ENCODE data around the gene ODF2. TPM values are rescaled to one million over a fixed set of nuclear protein-coding genes. Genes with fewer than 3 reads are reported as not detected.

The ODF2 gene
- total and polyA plus RNA-seq, 2 donors (not counting 3 experiments of a cell fraction or from before 2014, with no cell fraction given): 16.7 to 49.5 TPM

DNA sequence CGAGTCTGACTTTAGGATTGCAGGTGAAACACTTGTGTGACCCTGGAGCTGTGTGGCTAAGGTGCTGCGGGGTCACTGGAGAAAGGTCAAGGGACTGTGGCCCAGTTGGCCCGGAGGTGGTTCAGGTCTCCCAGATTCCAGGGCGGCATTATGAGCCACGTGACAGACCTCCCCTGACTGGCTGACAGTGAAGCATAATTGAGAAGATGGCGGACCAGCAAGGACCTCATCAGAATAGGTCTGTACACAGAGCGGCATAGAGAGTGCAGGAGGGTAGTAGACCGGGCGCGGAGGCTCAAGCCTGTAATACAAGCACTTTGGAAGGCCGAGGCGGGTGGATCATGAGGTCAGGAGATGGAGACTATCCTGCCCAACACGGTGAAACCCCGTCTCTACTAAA lies 815 bp upstream of the ODF2 start:
- TF ChIP-seq FOS (IDR thresholded peaks at IDR 0.05; ENCODE audit: borderline replicate concordance, insufficient read depth, low read length): no peak
- TF ChIP-seq MYC (IDR thresholded peaks at IDR 0.05; ENCODE audit: low read depth, low read length): no peak
- no peak for TF ChIP-seq POLR2AphosphoS5 (IDR thresholded peaks at IDR 0.05; ENCODE audit: insufficient read depth, low read depth, low read length)
- no peak for TF ChIP-seq CTCF (IDR thresholded peaks at IDR 0.05; ENCODE audit: extremely low read depth in 1 of 2, insufficient read depth in 1 of 2, low read depth in 1 of 2, low read length in 2 of 2)
- Histone ChIP-seq H3K9me3 (replicated peaks; ENCODE audit: control insufficient read depth, insufficient read depth, low read length) (no peaks in the 10 kb centered on the region), H3K4me2 (ENCODE audit: insufficient read depth, low read length) (no peak overlapping the region), H3K9me1 (replicated peaks; ENCODE audit: control insufficient read depth, extremely low read depth, insufficient read depth, low read length) (no peaks in the 10 kb centered on the region), H3K27ac (ENCODE audit: insufficient read depth, low read depth, low read length) (no peak overlapping the region), H3K27me3 (ENCODE audit: control insufficient read depth in 2 of 2, insufficient read depth in 2 of 2, low read length in 2 of 2) (no peaks in the 10 kb centered on the region), H3K4me3 (replicated peaks in 1 of 3; ENCODE audit: insufficient read depth in 1 of 3, low read depth in 1 of 3, low read length in 3 of 3) (no peak overlapping the region), H3K79me2 (ENCODE audit: control insufficient read depth, insufficient read depth, low read length) (peaks cover 9% of the 10 kb centered on the region), H3K4me1 (ENCODE audit: control insufficient read depth, extremely low read depth, insufficient read depth, low read length) (peaks cover 7% of the 10 kb centered on the region), H2AFZ (ENCODE audit: low read depth, low read length) (no peak overlapping the region), H4K20me1 (replicated peaks; ENCODE audit: control insufficient read depth, extremely low read depth, insufficient read depth, low read length) (no peaks in the 10 kb centered on the region), H3K36me3 (ENCODE audit: control insufficient read depth in 2 of 2, extremely low read depth in 1 of 2, insufficient read depth in 2 of 2, low read length in 2 of 2) (peaks cover 0 to 2% of the 10 kb centered on the region in 2 experiments), H3K9ac (replicated peaks; ENCODE audit: extremely low read depth, insufficient read depth, low read length) (no peak overlapping the region)
- CTCF ChIA-PET: interaction anchor here (0.8 to 1.3 kb wide), 3 partner anchors 16 to 35 kb away, joined by 3 to 11 read pairs (median 4); no protein-coding TSS in a partner anchor
- DNase-seq (ENCODE audit: low read depth, low spot score): no peak
- TSS peak; percentile 34 for BruUV-seq (replicated peaks)
- FAIRE-seq: no peak
- dilution Hi-C loops (cut with MboI; ENCODE audit: extremely low pct_ligation_motif_present, low sequenced_read_pairs): no loop called here
- POLR2A ChIA-PET: no interaction called here
- intact Hi-C loops (cut with micrococcal nuclease): no loop called here

GRCh38 chr9:128456613-128457061 lies 831 bp downstream of the ODF2 start:
- peak overlapping the region; percentile 70 for H3K9ac ChIP-seq (replicated peaks; ENCODE audit: extremely low read depth, insufficient read depth, low read length)
- no peaks in the 10 kb centered on the region for H3K9me1 ChIP-seq (replicated peaks; ENCODE audit: control insufficient read depth, extremely low read depth, insufficient read depth, low read length)
- H2AFZ ChIP-seq (ENCODE audit: low read depth, low read length): peak overlapping the region; percentile 66
- no peaks in the 10 kb centered on the region for H3K27me3 ChIP-seq (ENCODE audit: control insufficient read depth in 2 of 2, insufficient read depth in 2 of 2, low read length in 2 of 2)
- peak overlapping the region; percentile 50 to 66 (median 55) for H3K4me3 ChIP-seq (replicated peaks in 1 of 3; ENCODE audit: insufficient read depth in 1 of 3, low read depth in 1 of 3, low read length in 3 of 3)
- FAIRE-seq (peak; percentile 89), DNase-seq (ENCODE audit: low read depth, low spot score) (peak; percentile 65)
- peaks cover 7% of the 10 kb centered on the region for H3K4me1 ChIP-seq (ENCODE audit: control insufficient read depth, extremely low read depth, insufficient read depth, low read length)
- peak overlapping the region; percentile 64 for H3K27ac ChIP-seq (ENCODE audit: insufficient read depth, low read depth, low read length)
- TF ChIP-seq JUN (IDR thresholded peaks at IDR 0.05; ENCODE audit: borderline replicate concordance, insufficient read depth, insufficient read length, low read depth): no peak
- no peak for TF ChIP-seq MYC (IDR thresholded peaks at IDR 0.05; ENCODE audit: low read depth, low read length)
- TF ChIP-seq EZH2 (IDR thresholded peaks at IDR 0.05; ENCODE audit: borderline replicate concordance, low read depth, low read length, severe bottlenecking): no peak
- TF ChIP-seq FOS (IDR thresholded peaks at IDR 0.05; ENCODE audit: borderline replicate concordance, insufficient read depth, low read length): no peak
- no peak for TF ChIP-seq GATA2 (IDR thresholded peaks at IDR 0.05; ENCODE audit: insufficient read depth, insufficient read length, low read depth, low read length)
- TF ChIP-seq CTCF (IDR thresholded peaks at IDR 0.05; ENCODE audit: extremely low read depth in 1 of 2, insufficient read depth in 1 of 2, low read depth in 1 of 2, low read length in 2 of 2): no peak
- no peak for TF ChIP-seq MAX (IDR thresholded peaks at IDR 0.05; ENCODE audit: insufficient read depth, insufficient read length)
- TF ChIP-seq POLR2A (IDR thresholded peaks at IDR 0.05; ENCODE audit: low read depth, low read length): no peak
- no peak for TF ChIP-seq POLR2AphosphoS5 (IDR thresholded peaks at IDR 0.05; ENCODE audit: insufficient read depth, low read depth, low read length)
- no peaks in the 10 kb centered on the region for H4K20me1 ChIP-seq (replicated peaks; ENCODE audit: control insufficient read depth, extremely low read depth, insufficient read depth, low read length)
- H3K36me3 ChIP-seq (ENCODE audit: control insufficient read depth in 2 of 2, extremely low read depth in 1 of 2, insufficient read depth in 2 of 2, low read length in 2 of 2): peaks cover 0 to 13% of the 10 kb centered on the region in 2 experiments
- POLR2A ChIA-PET: no interaction called here
- intact Hi-C loops (cut with micrococcal nuclease) (loop anchor here (1.0 to 2.0 kb wide), 5 partner anchors 18 to 96 kb away; partner anchors contain the start of genes GLE1, SPTAN1 and URM1), dilution Hi-C loops (cut with MboI; ENCODE audit: extremely low pct_ligation_motif_present, low sequenced_read_pairs) (no loop called here)
- no TSS peak for BruUV-seq (replicated peaks)
- CTCF ChIA-PET: interaction anchor here (2.4 kb wide), 1 partner anchor 18 kb away, joined by 10 read pairs; no protein-coding TSS in a partner anchor
- H3K9me3 ChIP-seq (replicated peaks; ENCODE audit: control insufficient read depth, insufficient read depth, low read length): no peaks in the 10 kb centered on the region
- peak overlapping the region; percentile 40 for H3K4me2 ChIP-seq (ENCODE audit: insufficient read depth, low read length)
- H3K79me2 ChIP-seq (ENCODE audit: control insufficient read depth, insufficient read depth, low read length): peaks cover 9% of the 10 kb centered on the region
